Neural progenitor cell (in vitro differentiated cells): Measurements from ENCODE around the gene MYH10. TPM values are rescaled to one million over a fixed set of nuclear protein-coding genes. Genes with fewer than 3 reads are reported as not detected.
A peak's percentile ranks its signal among the peaks of the same experiment; 100 is the strongest.

Source experiments
- DNase-seq: peaks from one replicate; pipeline ENCODE4 v3.0.0-alpha.2; 2016; ENCODE audit warnings: low spot score
- H2AFZ ChIP-seq: fragments of 200-600 bp; sonication (generic); replicated peaks from 2 replicates; pipeline ENCODE4 v1.6.1; 2016; ENCODE audit warnings: antibody characterized with exemption
- H3F3A ChIP-seq: fragments of 200-600 bp; sonication (generic); 2 replicates; pipeline ENCODE4 v1.6.1; 2016; ENCODE audit warnings: antibody characterized with exemption, low read depth
- H3K27ac ChIP-seq: fragments of 200-600 bp; sonication (generic); 2 replicates; pipeline ENCODE4 v1.5.1; 2016; ENCODE audit warnings: mild to moderate bottlenecking
- H3K27me3 ChIP-seq: fragments of 200-600 bp; sonication (generic); 2 replicates; pipeline ENCODE4 v1.6.1; 2016; ENCODE audit warnings: mild to moderate bottlenecking, moderate library complexity
- H3K36me3 ChIP-seq: fragments of 200-600 bp; sonication (generic); 2 replicates; pipeline ENCODE4 v1.5.1; 2016
- H3K4me1 ChIP-seq: fragments of 200-600 bp; sonication (generic); 2 replicates; pipeline ENCODE4 v1.6.1; 2016; ENCODE audit warnings: mixed run types
- H3K4me2 ChIP-seq: fragments of 200-600 bp; sonication (generic); 2 replicates; pipeline ENCODE4 v1.6.1; 2016
- H3K4me3 ChIP-seq: fragments of 200-600 bp; sonication (generic); 2 replicates; pipeline ENCODE4 v1.5.1; 2016
- H3K79me2 ChIP-seq: fragments of 200-600 bp; sonication (generic); 2 replicates; pipeline ENCODE4 v1.6.1; 2016; ENCODE audit warnings: low read depth
- H3K9ac ChIP-seq: fragments of 200-600 bp; sonication (generic); 2 replicates; pipeline ENCODE4 v1.6.1; 2016
- H3K9me3 ChIP-seq: fragments of 200-600 bp; sonication (generic); 2 replicates; pipeline ENCODE4 v1.5.1; 2016; ENCODE audit warnings: low read depth
- H4K20me1 ChIP-seq: fragments of 200-600 bp; sonication (generic); 2 replicates; pipeline ENCODE4 v1.6.1; 2016; ENCODE audit warnings: low read depth
- H3K27ac Mint-ChIP-seq: 3 replicates; pipeline ENCODE4 v1.8.0; 2021; ENCODE audit warnings: mixed read lengths
- H3K27me3 Mint-ChIP-seq: 2 replicates; pipeline ENCODE4 v1.8.0; 2022; ENCODE audit warnings: low read depth, mild to moderate bottlenecking, inconsistent platforms, moderate library complexity, mixed read lengths; ENCODE audit not compliant: insufficient read depth
- H3K36me3 Mint-ChIP-seq: 3 replicates; pipeline ENCODE4 v1.8.0; 2021; ENCODE audit warnings: mixed read lengths
- H3K4me1 Mint-ChIP-seq: 3 replicates; pipeline ENCODE4 v1.8.0; 2021; ENCODE audit warnings: mixed read lengths
- H3K4me3 Mint-ChIP-seq: 3 replicates; pipeline ENCODE4 v1.8.0; 2021; ENCODE audit warnings: mild to moderate bottlenecking, moderate library complexity, mixed read lengths
- H3K9me3 Mint-ChIP-seq: 3 replicates; pipeline ENCODE4 v1.8.0; 2020; ENCODE audit warnings: mixed read lengths
- EZH2 ChIP-seq: fragments of 200-600 bp; sonication (generic); IDR thresholded peaks from 2 replicates; pipeline ENCODE4 v1.6.1; 2017; ENCODE audit warnings: antibody characterized with exemption, mild to moderate bottlenecking, moderate library complexity
- EZH2phosphoT487 ChIP-seq: fragments of 200-600 bp; sonication (generic); IDR thresholded peaks from 2 replicates; pipeline ENCODE4 v1.6.1; 2017; ENCODE audit warnings: antibody characterized with exemption
- total RNA-seq: library from RNA; depleted of rRNA; stranded (reverse); fragments of >200 nt; gene quantifications from 2 replicates; pipeline ENCODE4 v1.2.3, GENCODE V29; 2015; ENCODE audit warnings: low replicate concordance
- TF ChIP-seq, protein P1 (sequence below): fragments of 200-600 bp; sonication (generic); IDR thresholded peaks from 2 replicates; pipeline ENCODE4 v1.5.1; 2017; ENCODE audit warnings: antibody characterized with exemption, mild to moderate bottlenecking

MYH10 gene
- total RNA-seq, 1 donor from 2014 or later, result 213 TPM

DNA sequence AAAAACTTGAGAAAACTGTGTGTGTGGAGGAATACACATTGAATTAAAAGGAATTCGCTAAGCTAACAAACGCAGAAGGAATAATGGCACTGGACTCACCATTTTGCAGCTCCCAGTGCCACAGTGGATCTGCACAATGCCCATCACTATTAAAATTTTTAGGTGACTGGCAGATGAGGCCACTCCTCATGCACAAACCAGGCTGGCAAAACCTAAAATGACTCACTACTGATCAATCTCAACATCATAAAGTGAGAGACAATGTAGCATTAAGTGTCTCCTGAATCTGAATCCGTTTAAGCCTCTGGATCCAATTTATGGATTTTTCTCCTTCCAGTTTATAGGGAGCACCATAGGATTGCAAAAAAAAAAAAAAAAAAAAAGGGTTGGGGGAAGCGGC, 20.6 kb downstream of the MYH10 start:
- H4K20me1 ChIP-seq, result peaks cover 59% of the 10 kb centered on the region
- H3K4me3 ChIP-seq, result no peak overlapping the region
- H3K27me3 ChIP-seq, result no peaks in the 10 kb centered on the region
- no peak overlapping the region for H3K9ac ChIP-seq
- peaks cover 100% of the 10 kb centered on the region for H3K79me2 ChIP-seq
- peaks cover 4% of the 10 kb centered on the region for H3K9me3 ChIP-seq
- no peak overlapping the region for H3K4me3 Mint-ChIP-seq
- H3K4me1 Mint-ChIP-seq, result peaks cover 9% of the 10 kb centered on the region
- no peak overlapping the region for H3K27ac ChIP-seq
- H3K36me3 ChIP-seq, result peaks cover 3% of the 10 kb centered on the region
- H3K9me3 Mint-ChIP-seq, result peaks cover 23% of the 10 kb centered on the region
- DNase-seq, result no peak
- H3K27ac Mint-ChIP-seq, result no peak overlapping the region
- H2AFZ ChIP-seq, result no peak overlapping the region
- no peak for TF ChIP-seq EZH2phosphoT487
- TF ChIP-seq, protein P1, sequence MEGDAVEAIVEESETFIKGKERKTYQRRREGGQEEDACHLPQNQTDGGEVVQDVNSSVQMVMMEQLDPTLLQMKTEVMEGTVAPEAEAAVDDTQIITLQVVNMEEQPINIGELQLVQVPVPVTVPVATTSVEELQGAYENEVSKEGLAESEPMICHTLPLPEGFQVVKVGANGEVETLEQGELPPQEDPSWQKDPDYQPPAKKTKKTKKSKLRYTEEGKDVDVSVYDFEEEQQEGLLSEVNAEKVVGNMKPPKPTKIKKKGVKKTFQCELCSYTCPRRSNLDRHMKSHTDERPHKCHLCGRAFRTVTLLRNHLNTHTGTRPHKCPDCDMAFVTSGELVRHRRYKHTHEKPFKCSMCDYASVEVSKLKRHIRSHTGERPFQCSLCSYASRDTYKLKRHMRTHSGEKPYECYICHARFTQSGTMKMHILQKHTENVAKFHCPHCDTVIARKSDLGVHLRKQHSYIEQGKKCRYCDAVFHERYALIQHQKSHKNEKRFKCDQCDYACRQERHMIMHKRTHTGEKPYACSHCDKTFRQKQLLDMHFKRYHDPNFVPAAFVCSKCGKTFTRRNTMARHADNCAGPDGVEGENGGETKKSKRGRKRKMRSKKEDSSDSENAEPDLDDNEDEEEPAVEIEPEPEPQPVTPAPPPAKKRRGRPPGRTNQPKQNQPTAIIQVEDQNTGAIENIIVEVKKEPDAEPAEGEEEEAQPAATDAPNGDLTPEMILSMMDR, result no peak
- no peak for TF ChIP-seq EZH2
- H3F3A ChIP-seq, result peaks cover 5% of the 10 kb centered on the region
- peaks cover 14% of the 10 kb centered on the region for H3K4me1 ChIP-seq
- H3K27me3 Mint-ChIP-seq, result peaks cover 3% of the 10 kb centered on the region
- no peak overlapping the region for H3K4me2 ChIP-seq
- H3K36me3 Mint-ChIP-seq, result peaks cover 54% of the 10 kb centered on the region

DNA sequence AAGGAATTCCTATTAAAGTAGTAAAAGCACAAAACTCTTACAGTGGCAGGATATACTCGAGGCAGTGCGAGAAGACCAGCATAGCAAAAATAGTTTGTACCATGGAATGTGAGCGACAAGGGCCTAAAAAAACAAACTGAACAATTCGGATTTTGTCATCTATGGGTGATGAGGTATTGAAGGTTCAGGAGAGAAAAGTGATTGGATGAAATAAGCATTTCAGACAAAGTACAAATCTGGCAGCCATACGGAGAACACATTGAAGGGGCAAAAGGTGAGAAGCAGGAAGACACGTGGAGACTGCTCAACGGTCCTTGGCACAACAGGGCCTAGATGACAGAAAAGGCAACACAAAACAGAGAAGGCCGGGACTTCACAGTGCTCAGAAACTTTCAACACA, 22.5 kb downstream of the MYH10 start:
- Histone ChIP-seq H4K20me1 (peaks cover 76% of the 10 kb centered on the region), H3K4me3 (no peak overlapping the region), H3K27me3 (no peaks in the 10 kb centered on the region), H3K4me2 (no peak overlapping the region), H3F3A (peaks cover 5% of the 10 kb centered on the region), H3K9me3 (no peaks in the 10 kb centered on the region), H3K4me1 (peaks cover 14% of the 10 kb centered on the region), H3K79me2 (peaks cover 100% of the 10 kb centered on the region), H2AFZ (no peak overlapping the region), H3K9ac (no peak overlapping the region), H3K27ac (peak overlapping the region; percentile 34), H3K36me3 (peaks cover 8% of the 10 kb centered on the region)
- Mint-ChIP-seq H3K36me3 (peaks cover 47% of the 10 kb centered on the region), H3K4me1 (peaks cover 9% of the 10 kb centered on the region), H3K4me3 (no peak overlapping the region), H3K27ac (no peak overlapping the region), H3K9me3 (peaks cover 18% of the 10 kb centered on the region), H3K27me3 (peaks cover 3% of the 10 kb centered on the region)
- no peak for DNase-seq
- TF ChIP-seq EZH2, result no peak
- no peak for TF ChIP-seq EZH2phosphoT487
- TF ChIP-seq, protein P1, result no peak

DNA sequence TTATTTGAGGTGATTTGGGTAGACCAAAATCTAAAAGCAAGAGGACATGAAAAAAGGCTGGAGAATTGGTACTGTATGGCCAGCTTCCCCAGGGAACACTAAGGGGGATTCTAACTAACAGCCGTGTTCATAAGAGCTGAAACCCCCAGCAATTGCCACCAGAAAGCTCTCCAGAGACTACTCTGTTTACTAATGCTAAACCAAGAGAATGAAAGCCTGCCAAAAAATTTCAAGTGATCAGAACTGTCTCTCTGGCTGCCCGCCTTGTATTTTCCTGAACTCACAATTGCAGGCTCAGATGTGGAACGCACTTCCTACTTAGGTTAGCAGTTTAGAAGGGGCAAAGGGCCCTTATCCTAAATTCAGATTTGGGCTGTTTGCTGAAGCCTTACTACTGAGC, 24.1 kb downstream of the MYH10 start:
- Histone ChIP-seq H3K27ac (peak overlapping the region; percentile 44), H3K36me3 (peaks cover 8% of the 10 kb centered on the region), H3K4me3 (no peak overlapping the region), H4K20me1 (peaks cover 82% of the 10 kb centered on the region), H3K27me3 (no peaks in the 10 kb centered on the region), H3K9me3 (no peaks in the 10 kb centered on the region), H3F3A (peaks cover 5% of the 10 kb centered on the region), H3K4me2 (peak overlapping the region; percentile 19), H3K4me1 (peaks cover 14% of the 10 kb centered on the region), H3K9ac (no peak overlapping the region), H2AFZ (no peak overlapping the region), H3K79me2 (peaks cover 97% of the 10 kb centered on the region)
- Mint-ChIP-seq H3K4me3 (no peak overlapping the region), H3K27me3 (peaks cover 3% of the 10 kb centered on the region), H3K36me3 (peaks cover 40% of the 10 kb centered on the region), H3K4me1 (peaks cover 9% of the 10 kb centered on the region), H3K27ac (no peak overlapping the region), H3K9me3 (peaks cover 8% of the 10 kb centered on the region)
- TF ChIP-seq EZH2phosphoT487 (no peak), EZH2 (no peak)
- TF ChIP-seq, protein P1, result no peak
- DNase-seq, result no peak
